GM10248 (cell line): Measurements from ENCODE around the gene VHLL.
A peak's percentile ranks its signal among the peaks of the same experiment; 100 is the strongest.

Experiments
- CTCF ChIA-PET: fragments of 300-600 bp; sonication (Branson Sonifier 250); formaldehyde crosslinking; extraction: SDS; loops from one replicate; lab custom pipeline; 2021; ENCODE audit warnings: antibody characterized with exemption; lab: Yijun Ruan, JAX
- POLR2A ChIA-PET: fragments of 350-650 bp; sonication (Branson Sonifier 250); formaldehyde crosslinking; extraction: SDS; loops from one replicate; lab custom pipeline; 2020; ENCODE audit warnings: antibody characterized with exemption; lab: Yijun Ruan, JAX
- DNase-seq: peaks from one replicate; pipeline ENCODE4 v3.0.0; 2012; ENCODE audit errors: extremely low spot score
- TF ChIP-seq, protein P1 (sequence below): IDR thresholded peaks from 2 replicates; pipeline ENCODE4 v1.5.1; 2012; ENCODE audit warnings: mild to moderate bottlenecking, low read depth; ENCODE audit errors: extremely low read depth, missing control alignments, control extremely low read depth

The VHLL gene

DNA sequence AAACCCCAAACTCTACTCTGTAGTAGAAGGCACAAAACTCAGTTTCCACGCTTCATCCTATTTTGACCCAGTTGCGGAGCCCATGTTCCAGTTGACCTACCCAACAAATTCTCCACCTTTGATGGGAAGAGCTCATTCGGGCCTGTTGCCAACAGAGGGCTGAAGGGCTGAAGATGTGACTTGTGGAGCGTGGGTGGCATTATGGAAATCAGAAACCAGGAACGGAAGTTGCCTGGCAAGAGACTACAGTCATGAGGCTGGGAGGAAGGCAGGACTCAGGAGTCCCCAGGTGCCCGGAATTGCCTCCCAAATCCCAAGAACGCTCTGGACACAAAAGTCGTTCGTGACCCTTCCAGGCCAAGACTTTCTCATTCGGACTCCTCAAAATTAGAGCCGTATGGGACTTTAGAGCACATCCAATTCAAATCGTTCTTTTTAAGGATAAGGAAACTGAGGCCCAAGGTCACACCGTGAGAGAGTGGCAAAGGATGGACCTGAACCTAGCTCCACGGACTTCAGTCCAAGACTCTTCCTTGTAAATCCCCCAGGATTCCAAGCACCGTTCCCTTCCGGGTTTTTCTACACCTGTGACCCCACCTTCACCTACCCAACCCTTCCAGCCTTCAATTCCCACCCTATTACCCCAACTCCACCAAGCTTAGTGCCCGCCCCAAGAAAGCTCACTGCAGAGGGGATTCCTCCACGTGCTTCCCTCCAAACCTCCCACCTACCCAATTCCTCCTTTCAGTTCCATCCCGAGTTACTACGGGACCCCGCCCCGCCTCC, 17.2 kb downstream of the VHLL start:
- TF ChIP-seq, protein P1, sequence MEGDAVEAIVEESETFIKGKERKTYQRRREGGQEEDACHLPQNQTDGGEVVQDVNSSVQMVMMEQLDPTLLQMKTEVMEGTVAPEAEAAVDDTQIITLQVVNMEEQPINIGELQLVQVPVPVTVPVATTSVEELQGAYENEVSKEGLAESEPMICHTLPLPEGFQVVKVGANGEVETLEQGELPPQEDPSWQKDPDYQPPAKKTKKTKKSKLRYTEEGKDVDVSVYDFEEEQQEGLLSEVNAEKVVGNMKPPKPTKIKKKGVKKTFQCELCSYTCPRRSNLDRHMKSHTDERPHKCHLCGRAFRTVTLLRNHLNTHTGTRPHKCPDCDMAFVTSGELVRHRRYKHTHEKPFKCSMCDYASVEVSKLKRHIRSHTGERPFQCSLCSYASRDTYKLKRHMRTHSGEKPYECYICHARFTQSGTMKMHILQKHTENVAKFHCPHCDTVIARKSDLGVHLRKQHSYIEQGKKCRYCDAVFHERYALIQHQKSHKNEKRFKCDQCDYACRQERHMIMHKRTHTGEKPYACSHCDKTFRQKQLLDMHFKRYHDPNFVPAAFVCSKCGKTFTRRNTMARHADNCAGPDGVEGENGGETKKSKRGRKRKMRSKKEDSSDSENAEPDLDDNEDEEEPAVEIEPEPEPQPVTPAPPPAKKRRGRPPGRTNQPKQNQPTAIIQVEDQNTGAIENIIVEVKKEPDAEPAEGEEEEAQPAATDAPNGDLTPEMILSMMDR, result no peak
- ChIA-PET POLR2A (interaction anchor here (0.5 to 1.1 kb wide), 5 partner anchors 13 to 1617 kb away, joined by 3 to 5 read pairs (median 3); no protein-coding TSS in a partner anchor), CTCF (interaction anchor here (0.7 to 4.3 kb wide), 15 partner anchors 8 to 347 kb away, joined by 3 to 19 read pairs (median 4); partner anchors contain the start of genes KHDC4 and PMF1)
- DNase-seq, result no peak

DNA sequence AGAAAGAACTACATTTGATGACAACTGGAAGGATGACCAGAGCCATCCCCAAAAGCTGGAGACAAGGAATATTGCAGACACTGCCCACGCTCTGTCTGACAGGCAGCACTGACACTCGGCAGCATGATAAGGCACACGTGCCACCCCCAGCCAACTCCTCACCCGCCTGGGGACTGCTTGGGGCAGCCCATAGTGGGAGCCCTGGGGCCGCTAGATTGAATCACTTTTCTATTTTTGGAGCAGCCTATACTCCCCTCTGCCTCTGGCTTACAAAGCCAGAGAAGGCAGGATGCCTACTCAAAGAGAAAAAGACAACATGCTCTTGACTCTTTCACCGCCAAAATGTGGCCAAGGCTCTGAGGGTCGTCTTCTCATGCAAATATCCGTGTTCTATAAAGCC, 17.8 kb downstream of the VHLL start:
- CTCF ChIA-PET, result interaction anchor here (0.7 to 4.3 kb wide), 12 partner anchors 8 to 346 kb away, joined by 3 to 19 read pairs (median 4); partner anchors contain the start of genes KHDC4 and PMF1
- POLR2A ChIA-PET, result interaction anchor here (0.5 to 0.7 kb wide), 3 partner anchors 13 to 746 kb away, joined by 3 to 5 read pairs (median 4); no protein-coding TSS in a partner anchor
- TF ChIP-seq, protein P1, result no peak
- DNase-seq, result peak; percentile 58

DNA sequence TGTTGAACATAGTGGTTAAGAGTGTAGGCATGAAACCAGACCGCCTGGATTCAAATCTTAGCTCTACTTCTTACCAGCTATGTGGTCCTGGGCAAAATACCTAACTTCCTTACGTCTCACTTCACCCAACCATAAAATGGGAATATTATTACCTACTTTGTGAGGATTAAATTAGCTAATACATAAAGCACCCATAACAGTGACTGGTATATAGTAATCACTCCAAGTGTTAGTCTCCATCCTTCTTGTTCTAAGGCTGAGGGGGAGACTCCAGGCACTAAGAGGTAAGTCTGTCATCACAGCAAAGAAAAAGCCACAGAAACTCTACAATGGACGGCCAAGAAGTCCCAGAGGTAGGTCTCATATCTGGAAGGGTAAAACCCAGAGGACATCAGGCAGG, 19.3 kb downstream of the VHLL start:
- no peak for DNase-seq
- CTCF ChIA-PET, result interaction anchor here (0.9 to 1.7 kb wide), 7 partner anchors 9 to 139 kb away, joined by 3 to 6 read pairs (median 5); no protein-coding TSS in a partner anchor
- POLR2A ChIA-PET, result interaction anchor here (1.0 kb wide), 1 partner anchor 9 kb away, joined by 4 read pairs; no protein-coding TSS in a partner anchor
- TF ChIP-seq, protein P1, result no peak

DNA sequence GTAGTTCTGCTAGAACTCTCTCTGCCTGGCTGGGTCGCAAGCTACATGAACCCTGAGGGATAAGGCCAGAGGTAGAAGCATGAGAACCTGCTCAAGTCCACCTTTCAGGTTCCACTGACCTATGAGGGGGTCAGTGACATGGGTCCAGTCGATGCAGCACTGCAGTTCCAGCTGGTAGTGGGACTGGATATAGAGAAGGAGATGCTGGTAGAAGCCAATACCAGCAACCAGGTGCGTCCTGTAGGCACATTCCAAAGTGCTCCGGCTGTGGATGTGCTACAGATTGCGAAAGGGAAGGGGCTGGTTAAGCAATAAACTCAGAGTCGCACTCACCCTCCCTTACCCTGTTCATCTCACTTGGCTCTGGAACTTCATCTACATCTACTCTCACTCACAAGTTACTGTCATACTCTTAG, 22.1 kb downstream of the VHLL start:
- ChIA-PET CTCF (interaction anchor here (0.7 to 1.6 kb wide), 6 partner anchors 14 to 52 kb away, joined by 3 to 6 read pairs (median 4); partner anchors contain the start of gene PAQR6), POLR2A (interaction anchor here (0.7 kb wide), 1 partner anchor 43 kb away, joined by 3 read pairs; no protein-coding TSS in a partner anchor)
- no peak for DNase-seq
- TF ChIP-seq, protein P1, result no peak

DNA sequence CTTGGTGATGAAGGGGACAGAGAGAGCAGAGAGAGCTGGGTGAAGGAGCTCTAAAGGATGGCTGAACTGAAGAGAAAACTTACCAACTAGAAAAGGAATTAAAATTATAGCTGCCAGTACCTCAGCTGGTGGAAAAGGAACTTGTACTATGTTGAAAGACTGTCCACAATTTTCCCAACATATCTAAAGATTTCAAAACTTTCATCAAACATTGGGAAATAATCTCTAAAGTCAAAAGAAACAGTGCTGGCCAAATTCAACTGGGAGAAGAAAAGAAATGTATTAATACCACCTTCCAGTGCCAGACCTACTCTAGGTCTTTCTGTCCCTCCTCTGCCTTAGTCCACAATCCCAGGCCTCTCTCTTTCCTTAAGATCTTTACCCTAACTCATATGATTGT, 22.6 kb downstream of the VHLL start:
- POLR2A ChIA-PET, result no interaction called here
- TF ChIP-seq, protein P1, result no peak
- CTCF ChIA-PET, result interaction anchor here (0.7 to 1.6 kb wide), 7 partner anchors 13 to 51 kb away, joined by 3 to 6 read pairs (median 4); no protein-coding TSS in a partner anchor
- no peak for DNase-seq

DNA sequence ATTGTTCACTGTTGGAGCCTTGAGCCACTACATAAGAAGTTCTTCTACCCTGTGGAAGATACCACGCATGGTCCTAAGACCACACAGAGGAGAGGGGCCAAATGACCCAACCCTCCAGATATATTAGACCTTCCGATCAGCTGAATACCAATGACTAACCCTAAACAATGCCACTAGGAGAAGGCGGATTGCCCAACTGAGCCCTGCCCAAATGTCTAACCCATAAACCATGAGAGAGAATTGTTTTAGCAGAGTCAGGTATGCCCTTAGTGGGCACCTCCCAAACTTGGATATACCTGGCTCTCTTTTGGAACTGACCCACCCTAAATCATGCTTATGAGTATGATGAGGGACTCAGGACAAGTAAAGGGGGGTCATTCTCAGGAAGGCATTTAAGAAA, 28.8 kb downstream of the VHLL start:
- POLR2A ChIA-PET, result interaction anchor here (0.7 kb wide), 1 partner anchor 116 kb away, joined by 5 read pairs; no protein-coding TSS in a partner anchor
- DNase-seq, result no peak
- TF ChIP-seq, protein P1, result no peak
- CTCF ChIA-PET, result interaction anchor here (1.1 to 3.0 kb wide), 2 partner anchors 9 to 11 kb away, joined by 3 to 12 read pairs; no protein-coding TSS in a partner anchor
